CD4-positive, alpha-beta T cell treated with Interleukin-1 beta for 1 hour (primary cell): ENCODE results near the gene RMRP.

Experiments
- DNase-seq, 2 donors: peaks; one replicate each; pipeline ENCODE4 v3.0.0-alpha.2; 2020 to 2022

Gene RMRP

GRCh38 chr9:35657546-35658136 is at the start of gene RMRP:
TSS of gene RMRP (minus strand) at chr9:35658019.
- peak; percentile 91 to 93 for DNase-seq

GRCh38 chr9:35706951-35707350 is 49.1 kb upstream of the RMRP start:
- DNase-seq = no peak

- no peak for DNase-seq
Observed at GRCh38 chr9:35705836-35706430, 48.1 kb upstream of the RMRP start.

- no peak for DNase-seq
Observed at GRCh38 chr9:35705372-35705771, 47.6 kb upstream of the RMRP start.

- DNase-seq = no peak
Observed at GRCh38 chr9:35703906-35704672, 46.3 kb upstream of the RMRP start.

GRCh38 chr9:35702696-35703095 is 44.9 kb upstream of the RMRP start:
- DNase-seq = no peak

GRCh38 chr9:35700942-35701341 is 43.1 kb upstream of the RMRP start:
- DNase-seq = no peak

GRCh38 chr9:35700031-35700430 is 42.2 kb upstream of the RMRP start:
- DNase-seq = no peak

GRCh38 chr9:35698231-35698630 is 40.4 kb upstream of the RMRP start:
- no peak for DNase-seq

GRCh38 chr9:35697486-35697885 is 39.7 kb upstream of the RMRP start:
- no peak for DNase-seq

- peak; percentile 59 to 67 for DNase-seq
Observed at GRCh38 chr9:35696520-35697215, 38.8 kb upstream of the RMRP start.

GRCh38 chr9:35695943-35696401 is 38.2 kb upstream of the RMRP start:
- DNase-seq = no peak

GRCh38 chr9:35691757-35692301 is 34.0 kb upstream of the RMRP start:
- DNase-seq = no peak

- DNase-seq = no peak
Observed at GRCh38 chr9:35691334-35691650, 33.5 kb upstream of the RMRP start.

- peak in 1 of 2 donors; percentile 23 for DNase-seq
Observed at GRCh38 chr9:35690614-35691333, 33.0 kb upstream of the RMRP start.

- no peak for DNase-seq
Observed at GRCh38 chr9:35690294-35690613, 32.4 kb upstream of the RMRP start.

- DNase-seq = no peak
Observed at GRCh38 chr9:35689542-35690293, 31.9 kb upstream of the RMRP start, which contains the start of gene TPM2. TSS of gene TPM2 (minus strand) at chr9:35689925. CDS start at chr9:35689817, 108 bp downstream.

GRCh38 chr9:35688558-35689541 is 31.0 kb upstream of the RMRP start:
- no peak for DNase-seq

GRCh38 chr9:35687972-35688557 is 30.2 kb upstream of the RMRP start:
- no peak for DNase-seq

GRCh38 chr9:35687306-35687705 is 29.5 kb upstream of the RMRP start:
- DNase-seq = no peak
